H1 (cell line): ENCODE results near the gene OPHN1. TPM values are rescaled to one million over a fixed set of nuclear protein-coding genes. Genes with fewer than 3 reads are reported as not detected.

Experiments
- ATF2 ChIP-seq: IDR thresholded peaks from 2 replicates; pipeline ENCODE4 v1.6.1; 2012; ENCODE audit warnings: low read length, inconsistent platforms
- CHD7 ChIP-seq: fragments of 300-600 bp; sonication (generic); IDR thresholded peaks from 2 replicates; pipeline ENCODE4 v1.7.1; 2012; ENCODE audit warnings: low read length, moderate library complexity, mild to moderate bottlenecking, inconsistent platforms; ENCODE audit not compliant: insufficient replicate concordance
- HDAC6 ChIP-seq: IDR thresholded peaks from one replicate; pipeline ENCODE4 v1.7.1; 2012; ENCODE audit warnings: low read depth, mild to moderate bottlenecking, inconsistent platforms, low read length, moderate library complexity
- NRF1 ChIP-seq: IDR thresholded peaks from 2 replicates; pipeline ENCODE4 v1.6.1; 2011; ENCODE audit warnings: mild to moderate bottlenecking, low read depth, low read length, improper control_type of control experiment
- polyA plus RNA-seq, 7 experiments: library from polyadenylated mRNA; depleted of rRNA in 3 of 7; stranded (reverse) in 5 of 7; unstranded in 2 of 7; fragments of >200 nt in 5 of 7; fragments of 200-250 nt in 2 of 7; gene quantifications; 1 replicate in 5 of 7; 2 replicates in 1 of 7; 4 replicates in 1 of 7; pipeline versions ENCODE4 v1.2.1 to v1.2.3, GENCODE V29; 2011 to 2013; ENCODE audit warnings: missing spikeins in 2 of 7, mixed read lengths in 2 of 7
- total RNA-seq: library from RNA; stranded (reverse); fragmentation: NEBNext Ultra II Directional; extraction: Animal tissue kit (Norgen Biotek cat#: 25700); gene quantifications from 2 replicates; pipeline ENCODE4 v1.2.1, GENCODE V29; 2021

Gene OPHN1
- total and polyA plus RNA-seq, 2 of the 8 experiments (the other 6 are each of a cell fraction or from before 2014, with no cell fraction given), result 1.2 to 3.5 TPM

GRCh38 chrX:68195561-68195960, 237.7 kb downstream of the OPHN1 start (continued):
- TF ChIP-seq ATF2 (no peak), CHD7 (no peak), HDAC6 (no peak), NRF1 (no peak)
